HL-60 (cell line): Measurements from ENCODE around the gene HSPA13.
"Not testable (repeated sequence)": the region's sequence is repeated elsewhere in the genome, so short reads cannot be mapped to it uniquely, and the experiment has no call there.

ENCODE experiments used
- TF ChIP-seq, protein P1 (sequence below): IDR thresholded peaks from one replicate; pipeline ENCODE4 v1.5.1; 2011; ENCODE audit warnings: low read length, control low read depth, inconsistent platforms; ENCODE audit not compliant: insufficient read depth
- TF ChIP-seq, protein P2 (sequence below): IDR thresholded peaks from 2 replicates; pipeline ENCODE4 v1.6.1; 2012; ENCODE audit warnings: low read depth; ENCODE audit not compliant: insufficient replicate concordance

DNA sequence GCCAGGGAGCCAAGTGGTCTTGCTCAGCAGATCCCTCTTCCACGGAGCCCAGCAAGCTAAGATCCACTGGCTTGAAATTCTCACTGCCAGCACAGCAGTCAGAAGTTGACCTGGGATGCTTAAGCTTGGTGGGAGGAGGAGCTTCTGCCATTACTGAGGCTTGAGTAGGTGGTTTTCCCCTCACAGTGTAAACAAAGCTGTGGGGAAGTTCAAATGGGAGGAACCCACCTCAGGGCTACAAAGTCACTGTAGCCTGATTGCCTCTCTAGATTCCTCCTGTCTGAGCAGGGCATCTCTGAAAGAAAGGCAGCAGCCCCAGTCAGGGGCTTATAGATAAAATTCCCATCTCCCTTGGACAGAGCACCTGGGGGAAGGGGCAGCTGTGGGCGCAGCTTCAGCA is 55.6 kb downstream of the HSPA13 start:
- TF ChIP-seq, protein P1, sequence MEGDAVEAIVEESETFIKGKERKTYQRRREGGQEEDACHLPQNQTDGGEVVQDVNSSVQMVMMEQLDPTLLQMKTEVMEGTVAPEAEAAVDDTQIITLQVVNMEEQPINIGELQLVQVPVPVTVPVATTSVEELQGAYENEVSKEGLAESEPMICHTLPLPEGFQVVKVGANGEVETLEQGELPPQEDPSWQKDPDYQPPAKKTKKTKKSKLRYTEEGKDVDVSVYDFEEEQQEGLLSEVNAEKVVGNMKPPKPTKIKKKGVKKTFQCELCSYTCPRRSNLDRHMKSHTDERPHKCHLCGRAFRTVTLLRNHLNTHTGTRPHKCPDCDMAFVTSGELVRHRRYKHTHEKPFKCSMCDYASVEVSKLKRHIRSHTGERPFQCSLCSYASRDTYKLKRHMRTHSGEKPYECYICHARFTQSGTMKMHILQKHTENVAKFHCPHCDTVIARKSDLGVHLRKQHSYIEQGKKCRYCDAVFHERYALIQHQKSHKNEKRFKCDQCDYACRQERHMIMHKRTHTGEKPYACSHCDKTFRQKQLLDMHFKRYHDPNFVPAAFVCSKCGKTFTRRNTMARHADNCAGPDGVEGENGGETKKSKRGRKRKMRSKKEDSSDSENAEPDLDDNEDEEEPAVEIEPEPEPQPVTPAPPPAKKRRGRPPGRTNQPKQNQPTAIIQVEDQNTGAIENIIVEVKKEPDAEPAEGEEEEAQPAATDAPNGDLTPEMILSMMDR: not testable (repeated sequence)
- TF ChIP-seq, protein P2, sequence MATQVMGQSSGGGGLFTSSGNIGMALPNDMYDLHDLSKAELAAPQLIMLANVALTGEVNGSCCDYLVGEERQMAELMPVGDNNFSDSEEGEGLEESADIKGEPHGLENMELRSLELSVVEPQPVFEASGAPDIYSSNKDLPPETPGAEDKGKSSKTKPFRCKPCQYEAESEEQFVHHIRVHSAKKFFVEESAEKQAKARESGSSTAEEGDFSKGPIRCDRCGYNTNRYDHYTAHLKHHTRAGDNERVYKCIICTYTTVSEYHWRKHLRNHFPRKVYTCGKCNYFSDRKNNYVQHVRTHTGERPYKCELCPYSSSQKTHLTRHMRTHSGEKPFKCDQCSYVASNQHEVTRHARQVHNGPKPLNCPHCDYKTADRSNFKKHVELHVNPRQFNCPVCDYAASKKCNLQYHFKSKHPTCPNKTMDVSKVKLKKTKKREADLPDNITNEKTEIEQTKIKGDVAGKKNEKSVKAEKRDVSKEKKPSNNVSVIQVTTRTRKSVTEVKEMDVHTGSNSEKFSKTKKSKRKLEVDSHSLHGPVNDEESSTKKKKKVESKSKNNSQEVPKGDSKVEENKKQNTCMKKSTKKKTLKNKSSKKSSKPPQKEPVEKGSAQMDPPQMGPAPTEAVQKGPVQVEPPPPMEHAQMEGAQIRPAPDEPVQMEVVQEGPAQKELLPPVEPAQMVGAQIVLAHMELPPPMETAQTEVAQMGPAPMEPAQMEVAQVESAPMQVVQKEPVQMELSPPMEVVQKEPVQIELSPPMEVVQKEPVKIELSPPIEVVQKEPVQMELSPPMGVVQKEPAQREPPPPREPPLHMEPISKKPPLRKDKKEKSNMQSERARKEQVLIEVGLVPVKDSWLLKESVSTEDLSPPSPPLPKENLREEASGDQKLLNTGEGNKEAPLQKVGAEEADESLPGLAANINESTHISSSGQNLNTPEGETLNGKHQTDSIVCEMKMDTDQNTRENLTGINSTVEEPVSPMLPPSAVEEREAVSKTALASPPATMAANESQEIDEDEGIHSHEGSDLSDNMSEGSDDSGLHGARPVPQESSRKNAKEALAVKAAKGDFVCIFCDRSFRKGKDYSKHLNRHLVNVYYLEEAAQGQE: not testable (repeated sequence)
